KOPT-K1 (cell line): Measurements from ENCODE around the gene CCDC106.
A peak's percentile ranks its signal among the peaks of the same experiment; 100 is the strongest.

Source experiments
- H3K27ac ChIP-seq: fragments of 200-600 bp; sonication (generic); 2 replicates; pipeline ENCODE4 v1.5.1; 2016; ENCODE audit warnings: antibody characterized with exemption, mild to moderate bottlenecking, low read depth, low read length; ENCODE audit not compliant: poor library complexity, severe bottlenecking
- H3K36me3 ChIP-seq: fragments of 200-600 bp; sonication (generic); 2 replicates; pipeline ENCODE4 v1.5.1; 2017; ENCODE audit warnings: antibody characterized with exemption, mild to moderate bottlenecking, low read length, moderate library complexity; ENCODE audit not compliant: insufficient read depth
- H3K9me3 ChIP-seq: fragments of 200-600 bp; sonication (generic); 2 replicates; pipeline ENCODE4 v1.5.1; 2017; ENCODE audit warnings: antibody characterized with exemption, low read length, mild to moderate bottlenecking; ENCODE audit not compliant: insufficient read depth, poor library complexity, severe bottlenecking

The CCDC106 gene

GRCh38 chr19:55649268-55650125, 1.5 kb downstream of the CCDC106 start:
- Histone ChIP-seq H3K27ac (no peak overlapping the region), H3K36me3 (peaks cover 18% of the 10 kb centered on the region)

GRCh38 chr19:55650126-55650557, 2.1 kb downstream of the CCDC106 start:
- H3K27ac ChIP-seq, result no peak overlapping the region
- H3K36me3 ChIP-seq, result peaks cover 12% of the 10 kb centered on the region
- no peaks in the 10 kb centered on the region for H3K9me3 ChIP-seq

More at GRCh38 chr19:55649268-55650125, 1.5 kb downstream of the CCDC106 start:
- no peaks in the 10 kb centered on the region for H3K9me3 ChIP-seq

- Histone ChIP-seq H3K9me3 (no peaks in the 10 kb centered on the region), H3K36me3 (peaks cover 7% of the 10 kb centered on the region), H3K27ac (no peak overlapping the region)
These were observed 2.7 kb downstream of the CCDC106 start for GRCh38 chr19:55650602-55651230.

- Histone ChIP-seq H3K27ac (no peak overlapping the region), H3K36me3 (peaks cover 7% of the 10 kb centered on the region; the same call in 1 of the 2 replicates), H3K9me3 (no peaks in the 10 kb centered on the region)
These were observed 3.2 kb downstream of the CCDC106 start for GRCh38 chr19:55651236-55651635.

GRCh38 chr19:55652311-55653128, 4.5 kb downstream of the CCDC106 start:
- no peaks in the 10 kb centered on the region for H3K9me3 ChIP-seq
- H3K27ac ChIP-seq, result peak overlapping the region; percentile 100
- peaks cover 18% of the 10 kb centered on the region for H3K36me3 ChIP-seq

GRCh38 chr19:55653651-55654322, 5.8 kb downstream of the CCDC106 start:
- H3K9me3 ChIP-seq, result no peaks in the 10 kb centered on the region
- H3K36me3 ChIP-seq, result peaks cover 29% of the 10 kb centered on the region
- peak overlapping the region; percentile 100 for H3K27ac ChIP-seq

GRCh38 chr19:55654323-55654867, 6.4 kb downstream of the CCDC106 start:
- Histone ChIP-seq H3K9me3 (no peaks in the 10 kb centered on the region), H3K27ac (peak overlapping the region; percentile 100), H3K36me3 (peaks cover 35% of the 10 kb centered on the region)

- Histone ChIP-seq H3K27ac (peak within 1 kb of the TSS; percentile 100), H3K9me3 (no peaks in the 10 kb centered on the region), H3K36me3 (peaks cover 42% of the 10 kb centered on the region)
These were observed 7.0 kb downstream of the CCDC106 start, which contains the start of gene U2AF2 for GRCh38 chr19:55654868-55655647. Gene U2AF2 (plus strand): TSS chr19:55655035. CDS start chr19:55655105, 70 bp downstream.

GRCh38 chr19:55655648-55656040, 7.6 kb downstream of the CCDC106 start:
- Histone ChIP-seq H3K9me3 (no peaks in the 10 kb centered on the region), H3K27ac (peak overlapping the region; percentile 100), H3K36me3 (peaks cover 47% of the 10 kb centered on the region)

GRCh38 chr19:55656552-55656951, 8.5 kb downstream of the CCDC106 start:
- no peaks in the 10 kb centered on the region for H3K9me3 ChIP-seq
- peaks cover 56% of the 10 kb centered on the region for H3K36me3 ChIP-seq
- peak overlapping the region; percentile 100 for H3K27ac ChIP-seq

- Histone ChIP-seq H3K36me3 (peaks cover 63% of the 10 kb centered on the region), H3K27ac (peak overlapping the region; percentile 100), H3K9me3 (no peaks in the 10 kb centered on the region)
These were observed 9.2 kb downstream of the CCDC106 start for GRCh38 chr19:55656988-55657747.

GRCh38 chr19:55658846-55659459, 10.9 kb downstream of the CCDC106 start:
- Histone ChIP-seq H3K9me3 (no peaks in the 10 kb centered on the region), H3K27ac (no peak overlapping the region), H3K36me3 (peaks cover 81% of the 10 kb centered on the region)

GRCh38 chr19:55659822-55660221, 11.8 kb downstream of the CCDC106 start:
- peaks cover 89% of the 10 kb centered on the region for H3K36me3 ChIP-seq

More at GRCh38 chr19:55659822-55660221, 11.8 kb downstream of the CCDC106 start:
- Histone ChIP-seq H3K9me3 (no peaks in the 10 kb centered on the region), H3K27ac (no peak overlapping the region)
